ENCODE measurements around the gene PMEPA1. TPM values are rescaled to one million over a fixed set of nuclear protein-coding genes. Genes with fewer than 3 reads are reported as not detected.
"Not testable (repeated sequence)": the region's sequence is repeated elsewhere in the genome, so short reads cannot be mapped to it uniquely, and the experiment has no call there.

PMEPA1 gene
- total RNA-seq, 2 experiments from 2014 or later = 0.37 TPM; not detected in 1

DNA sequence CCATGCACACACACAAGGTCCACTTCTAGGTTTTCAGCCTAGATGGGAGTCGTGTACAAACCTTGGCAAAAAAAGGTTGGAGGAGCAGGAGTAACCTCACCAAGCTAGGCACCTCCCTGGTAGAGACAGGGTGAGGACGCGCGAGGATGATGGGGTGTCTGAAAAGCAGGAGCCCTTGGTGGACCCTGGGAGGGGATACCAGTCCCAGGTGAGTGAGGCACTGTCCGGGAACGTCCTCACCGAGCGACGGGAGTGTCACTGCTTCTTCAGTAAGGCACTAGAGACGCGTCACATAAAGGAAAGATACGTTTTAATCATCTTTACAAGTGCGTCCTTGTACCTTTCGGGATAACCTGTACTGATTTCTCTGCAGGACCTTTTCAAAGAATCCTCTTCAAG lies 60.2 kb downstream of the PMEPA1 start:
- POLR2A ChIA-PET = no interaction called here

GRCh38 chr20:57648878-57649616 lies 60.8 kb downstream of the PMEPA1 start:
- H3K27me3 Mint-ChIP-seq (ENCODE audit: low read depth) = peaks cover 26% of the 10 kb centered on the region
- ATAC-seq (no peak), DNase-seq (no peak)
- ChIA-PET CTCF (interaction anchor here (1.4 to 1.9 kb wide), 3 partner anchors 26 to 53 kb away, joined by 3 to 7 read pairs (median 3); no protein-coding TSS in a partner anchor), POLR2A (no interaction called here)
- H3K36me3 Mint-ChIP-seq (ENCODE audit: low read depth) = peaks cover 2% of the 10 kb centered on the region
- H3K4me1 Mint-ChIP-seq (ENCODE audit: low read depth) = no peaks in the 10 kb centered on the region
- peaks cover 8% of the 10 kb centered on the region for H3K9me3 Mint-ChIP-seq (ENCODE audit: insufficient read depth)
- no peak overlapping the region for H3K27ac Mint-ChIP-seq
- no peak overlapping the region for H3K4me3 Mint-ChIP-seq

More for the DNA sequence above, 60.2 kb downstream of the PMEPA1 start:
- peaks cover under 1% of the 10 kb centered on the region for H3K36me3 Mint-ChIP-seq (ENCODE audit: low read depth)
- ATAC-seq = no peak
- no peak for DNase-seq
- no peak overlapping the region for H3K27ac Mint-ChIP-seq
- CTCF ChIA-PET = interaction anchor here (1.5 kb wide), 1 partner anchor 30 kb away, joined by 3 read pairs; no protein-coding TSS in a partner anchor
- peaks cover 5% of the 10 kb centered on the region for H3K4me1 Mint-ChIP-seq (ENCODE audit: low read depth)
- peaks cover 4% of the 10 kb centered on the region for H3K9me3 Mint-ChIP-seq (ENCODE audit: insufficient read depth)
- H3K27me3 Mint-ChIP-seq (ENCODE audit: low read depth) = peaks cover 22% of the 10 kb centered on the region
- H3K4me3 Mint-ChIP-seq = no peak overlapping the region

- no peak for DNase-seq
- CTCF ChIA-PET = interaction anchor here (0.5 to 1.9 kb wide), 3 partner anchors 25 to 543 kb away, joined by 3 to 7 read pairs (median 3); no protein-coding TSS in a partner anchor
- Mint-ChIP-seq H3K9me3 (ENCODE audit: insufficient read depth) (peaks cover 12% of the 10 kb centered on the region), H3K4me1 (ENCODE audit: low read depth) (no peaks in the 10 kb centered on the region), H3K27ac (no peak overlapping the region), H3K36me3 (ENCODE audit: low read depth) (peaks cover 2% of the 10 kb centered on the region), H3K27me3 (ENCODE audit: low read depth) (peaks cover 29% of the 10 kb centered on the region), H3K4me3 (no peak overlapping the region)
- POLR2A ChIA-PET = interaction anchor here (1.6 kb wide), 2 partner anchors 20 to 29 kb away, joined by 3 to 4 read pairs; no protein-coding TSS in a partner anchor
- ATAC-seq = no peak
Measured at GRCh38 chr20:57647933-57648785, 61.7 kb downstream of the PMEPA1 start.

DNA sequence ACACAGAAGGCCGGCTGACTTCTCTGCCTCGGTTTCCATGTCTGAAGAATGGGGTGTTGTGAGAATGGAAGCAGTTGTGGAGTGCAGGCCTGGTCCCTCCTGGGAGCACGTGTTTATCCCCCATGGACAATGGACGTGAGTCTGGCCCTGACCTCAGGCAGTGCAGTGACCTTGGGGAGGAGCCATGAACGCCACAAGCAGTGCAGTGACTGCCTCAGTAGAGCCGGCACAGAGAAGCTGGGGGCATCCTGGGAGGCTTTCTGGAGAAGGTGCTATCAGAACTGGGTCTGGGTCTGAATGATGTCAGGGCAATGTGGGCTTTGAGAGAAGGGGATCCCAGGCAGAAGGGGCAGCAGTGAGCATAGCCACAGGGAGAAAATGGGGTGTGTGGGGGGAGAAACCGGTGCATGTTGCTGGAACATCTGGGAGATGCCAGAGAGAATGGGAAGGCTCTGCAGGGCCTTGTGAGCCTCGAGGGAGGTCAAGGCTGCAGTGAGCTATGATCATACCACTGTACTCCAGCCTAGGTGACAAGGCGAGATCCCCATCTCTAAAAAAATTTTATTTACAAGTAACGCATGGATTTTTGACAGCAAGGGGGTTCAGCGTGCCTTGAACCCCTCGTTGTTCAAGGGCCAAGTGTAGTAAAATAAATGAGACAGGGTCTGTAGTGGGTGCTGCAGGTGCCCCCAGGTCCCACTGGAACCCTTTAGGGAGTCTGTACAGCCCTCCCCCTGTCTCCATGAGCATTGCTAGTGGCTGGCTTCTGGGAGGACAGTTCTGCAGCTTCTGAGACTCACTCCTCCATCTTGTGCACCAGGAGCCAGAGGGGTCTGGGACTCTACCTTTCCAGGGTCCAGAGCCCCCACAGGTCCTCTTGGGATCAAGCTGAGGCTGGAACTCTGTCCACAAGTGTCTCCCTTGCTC lies 62.5 kb downstream of the PMEPA1 start:
- H3K27ac Mint-ChIP-seq = no peak overlapping the region
- ATAC-seq (no peak), DNase-seq (no peak)
- H3K4me1 Mint-ChIP-seq (ENCODE audit: low read depth) = no peaks in the 10 kb centered on the region
- peaks cover 2% of the 10 kb centered on the region for H3K36me3 Mint-ChIP-seq (ENCODE audit: low read depth)
- H3K27me3 Mint-ChIP-seq (ENCODE audit: low read depth) = peaks cover 32% of the 10 kb centered on the region
- H3K4me3 Mint-ChIP-seq = no peak overlapping the region
- H3K9me3 Mint-ChIP-seq (ENCODE audit: insufficient read depth) = peaks cover 12% of the 10 kb centered on the region
- POLR2A ChIA-PET = interaction anchor here (1.6 kb wide), 2 partner anchors 19 to 28 kb away, joined by 3 to 4 read pairs; no protein-coding TSS in a partner anchor
- CTCF ChIA-PET = interaction anchor here (1.4 to 1.9 kb wide), 2 partner anchors 24 to 51 kb away, joined by 3 to 7 read pairs; no protein-coding TSS in a partner anchor

DNA sequence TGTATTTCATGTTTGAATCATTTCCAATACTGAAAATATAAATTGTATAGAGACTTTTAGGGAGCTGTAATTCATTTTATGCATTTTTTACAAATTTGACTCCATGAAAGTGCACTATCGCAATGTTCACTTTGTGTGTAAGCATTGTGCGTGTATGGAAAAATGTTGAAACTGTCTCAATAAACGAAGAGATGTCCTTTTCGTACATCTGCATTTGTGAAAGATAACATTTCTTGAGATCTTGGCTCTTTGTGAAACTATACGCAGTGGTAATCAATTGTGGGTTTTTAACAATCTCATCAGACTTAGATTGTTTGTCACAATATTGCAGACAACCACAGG lies 70.9 kb downstream of the PMEPA1 start:
- ChIA-PET CTCF (no interaction called here), POLR2A (interaction anchor here (0.6 to 0.7 kb wide), 2 partner anchors 36 to 979 kb away, joined by 3 read pairs; no protein-coding TSS in a partner anchor)
- ATAC-seq = no peak
- Mint-ChIP-seq H3K4me3 (no peak overlapping the region), H3K4me1 (ENCODE audit: low read depth) (peaks cover 12% of the 10 kb centered on the region), H3K27me3 (ENCODE audit: low read depth) (peaks cover 52% of the 10 kb centered on the region), H3K36me3 (ENCODE audit: low read depth) (peaks cover 23% of the 10 kb centered on the region), H3K9me3 (ENCODE audit: insufficient read depth) (peaks cover 31% of the 10 kb centered on the region), H3K27ac (no peak overlapping the region)
- no peak for DNase-seq

- ChIA-PET CTCF (interaction anchor here (0.9 kb wide), 1 partner anchor 143 kb away, joined by 3 read pairs; no protein-coding TSS in a partner anchor), POLR2A (interaction anchor here (0.6 to 0.7 kb wide), 2 partner anchors 36 to 980 kb away, joined by 3 read pairs; no protein-coding TSS in a partner anchor)
- no peak overlapping the region for H3K4me3 Mint-ChIP-seq
- no peak overlapping the region for H3K27ac Mint-ChIP-seq
- DNase-seq = peak; percentile 2
- H3K9me3 Mint-ChIP-seq (ENCODE audit: insufficient read depth) = peaks cover 32% of the 10 kb centered on the region
- peaks cover 25% of the 10 kb centered on the region for H3K36me3 Mint-ChIP-seq (ENCODE audit: low read depth)
- H3K27me3 Mint-ChIP-seq (ENCODE audit: low read depth) = peaks cover 50% of the 10 kb centered on the region
- peaks cover 16% of the 10 kb centered on the region for H3K4me1 Mint-ChIP-seq (ENCODE audit: low read depth)
- ATAC-seq = no peak
Measured at GRCh38 chr20:57638173-57638894, 71.5 kb downstream of the PMEPA1 start.

GRCh38 chr20:57633945-57634491 lies 75.8 kb downstream of the PMEPA1 start:
- Mint-ChIP-seq H3K9me3 (ENCODE audit: insufficient read depth) (peaks cover 47% of the 10 kb centered on the region), H3K4me1 (ENCODE audit: low read depth) (peaks cover 41% of the 10 kb centered on the region), H3K4me3 (peak overlapping the region; percentile 27), H3K27ac (peak overlapping the region; percentile 58), H3K36me3 (ENCODE audit: low read depth) (peaks cover 55% of the 10 kb centered on the region), H3K27me3 (ENCODE audit: low read depth) (peaks cover 52% of the 10 kb centered on the region)
- DNase-seq (peak; percentile 70), ATAC-seq (peak; percentile 87)
- POLR2A ChIA-PET = interaction anchor here (1.2 to 1.7 kb wide), 2 partner anchors 14 to 15 kb away, joined by 3 read pairs; partner anchors contain the start of gene ZBP1
- CTCF ChIA-PET = interaction anchor here (1.1 to 2.5 kb wide), 4 partner anchors 11 to 135 kb away, joined by 4 to 22 read pairs (median 8); partner anchors contain the start of gene ZBP1

DNA sequence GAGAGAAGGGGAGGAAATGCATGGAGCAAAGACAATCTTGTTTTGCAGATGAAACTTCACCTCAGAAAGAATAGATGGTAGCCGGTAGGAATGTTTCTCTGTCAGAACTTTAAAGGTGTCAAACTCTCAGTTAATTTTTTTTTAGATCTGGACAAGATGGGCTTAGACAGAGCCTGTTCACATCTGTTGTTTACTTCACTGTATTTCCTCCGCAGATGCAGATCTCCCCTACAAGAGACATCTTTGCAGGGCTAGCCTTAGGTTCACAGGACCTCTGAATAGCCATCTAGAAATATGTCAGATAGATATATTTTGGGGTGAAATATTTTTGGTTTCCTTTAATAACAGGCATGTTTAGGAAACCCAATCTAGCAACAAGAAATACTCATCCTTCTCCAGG lies 77.5 kb downstream of the PMEPA1 start:
- DNase-seq = no peak
- Mint-ChIP-seq H3K4me1 (ENCODE audit: low read depth) (peaks cover 54% of the 10 kb centered on the region), H3K4me3 (no peak overlapping the region), H3K27me3 (ENCODE audit: low read depth) (peaks cover 45% of the 10 kb centered on the region), H3K9me3 (ENCODE audit: insufficient read depth) (peaks cover 42% of the 10 kb centered on the region), H3K27ac (no peak overlapping the region), H3K36me3 (ENCODE audit: low read depth) (peaks cover 55% of the 10 kb centered on the region)
- POLR2A ChIA-PET = no interaction called here
- ATAC-seq = no peak
- CTCF ChIA-PET = interaction anchor here (0.9 kb wide), 1 partner anchor 13 kb away, joined by 3 read pairs; no protein-coding TSS in a partner anchor

- no peak for DNase-seq
- peaks cover 51% of the 10 kb centered on the region for H3K36me3 Mint-ChIP-seq (ENCODE audit: low read depth)
- ATAC-seq = no peak
- ChIA-PET CTCF (interaction anchor here (2.6 to 4.3 kb wide), 2 partner anchors 11 to 23 kb away, joined by 16 to 50 read pairs; partner anchors contain the start of gene ZBP1), POLR2A (interaction anchor here (3.0 kb wide), 1 partner anchor 10 kb away, joined by 52 read pairs; the partner anchor contains the start of gene ZBP1)
- H3K27ac Mint-ChIP-seq = peak overlapping the region; percentile 89
- peaks cover 71% of the 10 kb centered on the region for H3K4me1 Mint-ChIP-seq (ENCODE audit: low read depth)
- H3K27me3 Mint-ChIP-seq (ENCODE audit: low read depth) = peaks cover 26% of the 10 kb centered on the region
- peaks cover 26% of the 10 kb centered on the region for H3K9me3 Mint-ChIP-seq (ENCODE audit: insufficient read depth)
- H3K4me3 Mint-ChIP-seq = peak overlapping the region; percentile 53
Measured at GRCh38 chr20:57630061-57630460, 79.8 kb downstream of the PMEPA1 start.

DNA sequence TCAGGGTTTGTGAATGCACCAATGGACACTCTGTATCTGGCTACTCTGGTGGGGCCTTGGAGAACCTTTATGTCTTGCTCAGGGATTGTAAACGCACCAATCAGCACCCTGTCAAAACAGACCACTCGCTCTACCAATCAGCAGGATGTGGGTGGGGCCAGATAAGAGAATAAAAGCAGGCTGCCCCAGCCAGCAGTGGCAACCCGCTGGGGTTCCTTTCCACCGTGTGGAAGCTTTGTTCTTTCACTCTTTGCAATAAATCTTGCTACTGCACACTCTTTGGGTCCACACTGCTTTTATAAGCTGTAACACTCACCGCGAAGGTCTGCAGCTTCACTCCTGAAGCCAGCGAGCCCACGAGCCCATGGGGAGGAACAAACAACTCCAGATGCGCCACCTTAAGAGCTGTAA lies 80.3 kb downstream of the PMEPA1 start:
- Mint-ChIP-seq H3K27ac (peak overlapping the region; percentile 89), H3K36me3 (ENCODE audit: low read depth) (peaks cover 50% of the 10 kb centered on the region), H3K27me3 (ENCODE audit: low read depth) (peaks cover 21% of the 10 kb centered on the region), H3K4me3 (peak overlapping the region; percentile 53), H3K9me3 (ENCODE audit: insufficient read depth) (peaks cover 24% of the 10 kb centered on the region), H3K4me1 (ENCODE audit: low read depth) (peaks cover 66% of the 10 kb centered on the region)
- ChIA-PET CTCF (interaction anchor here (2.6 to 4.3 kb wide), 2 partner anchors 10 to 23 kb away, joined by 16 to 50 read pairs; partner anchors contain the start of gene ZBP1), POLR2A (interaction anchor here (3.0 kb wide), 1 partner anchor 9 kb away, joined by 52 read pairs; the partner anchor contains the start of gene ZBP1)
- not testable (repeated sequence) for DNase-seq, ATAC-seq
